Lower leg skin (tissue), 3 donors: ENCODE results near the gene PIGO.

Source experiments
- CTCF ChIP-seq, 3 donors: fragments of 450-650 bp; IDR thresholded peaks; one replicate each; pipeline ENCODE4 v1.5.1; 2016; ENCODE audit warnings: antibody characterized with exemption in 3 of 3, mild to moderate bottlenecking in 3 of 3, moderate library complexity in 2 of 3
- POLR2A ChIP-seq, 2 donors: fragments of 450-650 bp; IDR thresholded peaks; one replicate each; pipeline ENCODE4 v1.6.1; 2016 to 2017; ENCODE audit warnings: antibody characterized with exemption in 2 of 2, mild to moderate bottlenecking in 1 of 2, moderate library complexity in 1 of 2

GRCh38 chr9:35115680-35116538 lies 19.5 kb upstream of the PIGO start, which contains the start of gene ATOSB:
- no peak for TF ChIP-seq CTCF (IDR thresholded peaks at IDR 0.05)
- TF ChIP-seq POLR2A (IDR thresholded peaks at IDR 0.05), result no peak
